ENCODE measurements around the gene GSE1. TPM values are rescaled to one million over a fixed set of nuclear protein-coding genes. Genes with fewer than 3 reads are reported as not detected.

The GSE1 gene
- total RNA-seq, 1 experiment from 2014 or later, result 90.2 TPM

- Histone ChIP-seq H3K9me2 (ENCODE audit: insufficient read depth) (no peaks in the 10 kb centered on the region), H3K27ac (ENCODE audit: low read depth, low read length) (no peak overlapping the region), H3K9ac (ENCODE audit: low read length) (no peak overlapping the region), H3K9me3 (ENCODE audit: control insufficient read depth in 1 of 2, insufficient read depth in 1 of 2, low read depth in 1 of 2, low read length in 2 of 2) (no peaks in the 10 kb centered on the region), H3K4me1 (ENCODE audit: control insufficient read depth in 1 of 2, insufficient read depth in 2 of 2, low read length in 2 of 2) (no peaks in the 10 kb centered on the region), H4K20me1 (ENCODE audit: insufficient read depth) (peaks cover 4% of the 10 kb centered on the region; the same call in 1 of the 2 replicates), H3K36me3 (ENCODE audit: control insufficient read depth in 1 of 2, insufficient read depth in 2 of 2, low read length in 2 of 2) (peaks cover 69 to 81% of the 10 kb centered on the region in 2 experiments; a peak in 3 of 4 replicates), H3K4me3 (replicated peaks in 1 of 2; ENCODE audit: low read depth in 1 of 2, low read length in 2 of 2) (no peak overlapping the region), H3K4me2 (ENCODE audit: low read length) (no peak overlapping the region), H2AFZ (ENCODE audit: low read depth, low read length, poor library complexity, severe bottlenecking) (no peak overlapping the region), H3K79me2 (ENCODE audit: insufficient read depth, low read length) (no peaks in the 10 kb centered on the region), H3K27me3 (ENCODE audit: insufficient read depth, low read length) (no peaks in the 10 kb centered on the region)
- intact Hi-C loops (cut with micrococcal nuclease), result no loop called here
- ChIA-PET RAD21 (ENCODE audit: low non-redundant PET in 1 of 2, low total read pairs in 2 of 2, uncharacterized antibody in 2 of 2, unreplicated experiment in 2 of 2) (no interaction called here), CTCF (interaction anchor here (0.6 kb wide), 1 partner anchor 8 kb away, joined by 3 read pairs; no protein-coding TSS in a partner anchor), POLR2A (no interaction called here)
- no TSS peak for BruUV-seq (replicated peaks)
- TF ChIP-seq EGR1 (IDR thresholded peaks at IDR 0.05; ENCODE audit: low read depth) (no peak), EZH2phosphoT487 (IDR thresholded peaks at IDR 0.05; ENCODE audit: borderline replicate concordance) (no peak), TCF7L2 (IDR thresholded peaks at IDR 0.05; ENCODE audit: borderline replicate concordance, extremely low read depth, insufficient read depth, insufficient read length) (no peak), POLR2A (IDR thresholded peaks at IDR 0.05; ENCODE audit: borderline replicate concordance, extremely low read depth, insufficient read depth, insufficient read length) (no peak), SP1 (IDR thresholded peaks at IDR 0.05; ENCODE audit: low read depth) (no peak), ZNF274 (IDR thresholded peaks at IDR 0.05; ENCODE audit: low read depth, low read length) (no peak), CTCF (IDR thresholded peaks at IDR 0.05 in 2 of 3, conservative IDR thresholded peaks at IDR 0.05 in 1 of 3; ENCODE audit: borderline replicate concordance in 1 of 3, insufficient read depth in 1 of 3, low read depth in 2 of 3, low read length in 2 of 3) (no peak), ZFX (IDR thresholded peaks at IDR 0.05) (no peak), EZH2 (IDR thresholded peaks at IDR 0.05) (no peak), JUND (IDR thresholded peaks at IDR 0.05) (no peak), SIN3A (IDR thresholded peaks at IDR 0.05; ENCODE audit: low read depth) (no peak), ELF1 (IDR thresholded peaks at IDR 0.05; ENCODE audit: borderline replicate concordance, low read depth) (no peak), CEBPB (IDR thresholded peaks at IDR 0.05; ENCODE audit: low read depth) (no peak), YY1 (IDR thresholded peaks at IDR 0.05; ENCODE audit: extremely low read depth, insufficient replicate concordance, low read depth, low read length) (no peak)
- TF ChIP-seq, protein P1, sequence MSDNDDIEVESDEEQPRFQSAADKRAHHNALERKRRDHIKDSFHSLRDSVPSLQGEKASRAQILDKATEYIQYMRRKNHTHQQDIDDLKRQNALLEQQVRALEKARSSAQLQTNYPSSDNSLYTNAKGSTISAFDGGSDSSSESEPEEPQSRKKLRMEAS (IDR thresholded peaks at IDR 0.05), result no peak
- TF ChIP-seq, protein P2, sequence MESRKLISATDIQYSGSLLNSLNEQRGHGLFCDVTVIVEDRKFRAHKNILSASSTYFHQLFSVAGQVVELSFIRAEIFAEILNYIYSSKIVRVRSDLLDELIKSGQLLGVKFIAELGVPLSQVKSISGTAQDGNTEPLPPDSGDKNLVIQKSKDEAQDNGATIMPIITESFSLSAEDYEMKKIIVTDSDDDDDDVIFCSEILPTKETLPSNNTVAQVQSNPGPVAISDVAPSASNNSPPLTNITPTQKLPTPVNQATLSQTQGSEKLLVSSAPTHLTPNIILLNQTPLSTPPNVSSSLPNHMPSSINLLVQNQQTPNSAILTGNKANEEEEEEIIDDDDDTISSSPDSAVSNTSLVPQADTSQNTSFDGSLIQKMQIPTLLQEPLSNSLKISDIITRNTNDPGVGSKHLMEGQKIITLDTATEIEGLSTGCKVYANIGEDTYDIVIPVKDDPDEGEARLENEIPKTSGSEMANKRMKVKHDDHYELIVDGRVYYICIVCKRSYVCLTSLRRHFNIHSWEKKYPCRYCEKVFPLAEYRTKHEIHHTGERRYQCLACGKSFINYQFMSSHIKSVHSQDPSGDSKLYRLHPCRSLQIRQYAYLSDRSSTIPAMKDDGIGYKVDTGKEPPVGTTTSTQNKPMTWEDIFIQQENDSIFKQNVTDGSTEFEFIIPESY (IDR thresholded peaks at IDR 0.05; ENCODE audit: extremely low read depth, insufficient replicate concordance, low read length), result no peak
- TF ChIP-seq, protein P3, sequence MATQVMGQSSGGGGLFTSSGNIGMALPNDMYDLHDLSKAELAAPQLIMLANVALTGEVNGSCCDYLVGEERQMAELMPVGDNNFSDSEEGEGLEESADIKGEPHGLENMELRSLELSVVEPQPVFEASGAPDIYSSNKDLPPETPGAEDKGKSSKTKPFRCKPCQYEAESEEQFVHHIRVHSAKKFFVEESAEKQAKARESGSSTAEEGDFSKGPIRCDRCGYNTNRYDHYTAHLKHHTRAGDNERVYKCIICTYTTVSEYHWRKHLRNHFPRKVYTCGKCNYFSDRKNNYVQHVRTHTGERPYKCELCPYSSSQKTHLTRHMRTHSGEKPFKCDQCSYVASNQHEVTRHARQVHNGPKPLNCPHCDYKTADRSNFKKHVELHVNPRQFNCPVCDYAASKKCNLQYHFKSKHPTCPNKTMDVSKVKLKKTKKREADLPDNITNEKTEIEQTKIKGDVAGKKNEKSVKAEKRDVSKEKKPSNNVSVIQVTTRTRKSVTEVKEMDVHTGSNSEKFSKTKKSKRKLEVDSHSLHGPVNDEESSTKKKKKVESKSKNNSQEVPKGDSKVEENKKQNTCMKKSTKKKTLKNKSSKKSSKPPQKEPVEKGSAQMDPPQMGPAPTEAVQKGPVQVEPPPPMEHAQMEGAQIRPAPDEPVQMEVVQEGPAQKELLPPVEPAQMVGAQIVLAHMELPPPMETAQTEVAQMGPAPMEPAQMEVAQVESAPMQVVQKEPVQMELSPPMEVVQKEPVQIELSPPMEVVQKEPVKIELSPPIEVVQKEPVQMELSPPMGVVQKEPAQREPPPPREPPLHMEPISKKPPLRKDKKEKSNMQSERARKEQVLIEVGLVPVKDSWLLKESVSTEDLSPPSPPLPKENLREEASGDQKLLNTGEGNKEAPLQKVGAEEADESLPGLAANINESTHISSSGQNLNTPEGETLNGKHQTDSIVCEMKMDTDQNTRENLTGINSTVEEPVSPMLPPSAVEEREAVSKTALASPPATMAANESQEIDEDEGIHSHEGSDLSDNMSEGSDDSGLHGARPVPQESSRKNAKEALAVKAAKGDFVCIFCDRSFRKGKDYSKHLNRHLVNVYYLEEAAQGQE (IDR thresholded peaks at IDR 0.05; ENCODE audit: low read depth), result no peak
- ATAC-seq, result no peak
- DNase-seq (ENCODE audit: low read depth, low spot score), result no peak
These were observed 54.1 kb downstream of the GSE1 start for GRCh38 chr16:85667261-85667660.
